Measurements from ENCODE around the gene LYPLA2.

The LYPLA2 gene

GRCh38 chr1:23790696-23791515, at the start of gene LYPLA2:
Gene LYPLA2 (plus strand): TSS chr1:23791145. CDS start chr1:23792683, 1,538 bp downstream.
- DNase-seq (ENCODE audit: low spot score), result peak; percentile 76

- no peak for DNase-seq (ENCODE audit: low spot score)
These were observed 49.3 kb upstream of the LYPLA2 start for GRCh38 chr1:23741609-23742008.

GRCh38 chr1:23742670-23743286, 48.2 kb upstream of the LYPLA2 start:
- no peak for DNase-seq (ENCODE audit: low spot score)

GRCh38 chr1:23743287-23744152, 47.4 kb upstream of the LYPLA2 start, which contains the start of gene ELOA:
Gene ELOA (plus strand): TSS chr1:23743471. CDS start chr1:23743504, 33 bp downstream.
- DNase-seq (ENCODE audit: low spot score), result peak; percentile 37

- peak; percentile 60 for DNase-seq (ENCODE audit: low spot score)
These were observed 45.4 kb upstream of the LYPLA2 start for GRCh38 chr1:23745515-23745914.

GRCh38 chr1:23748016-23748415, 42.9 kb upstream of the LYPLA2 start:
- DNase-seq (ENCODE audit: low spot score), result no peak

GRCh38 chr1:23751050-23751814, 39.7 kb upstream of the LYPLA2 start:
- peak; percentile 67 for DNase-seq (ENCODE audit: low spot score)

GRCh38 chr1:23751815-23752200, 39.1 kb upstream of the LYPLA2 start:
- DNase-seq (ENCODE audit: low spot score), result no peak

GRCh38 chr1:23752909-23753308, 38.0 kb upstream of the LYPLA2 start:
- no peak for DNase-seq (ENCODE audit: low spot score)

GRCh38 chr1:23756676-23757075, 34.3 kb upstream of the LYPLA2 start:
- no peak for DNase-seq (ENCODE audit: low spot score)

- DNase-seq (ENCODE audit: low spot score), result no peak
These were observed 33.1 kb upstream of the LYPLA2 start for GRCh38 chr1:23757812-23758211.

GRCh38 chr1:23759277-23759676, 31.7 kb upstream of the LYPLA2 start:
- no peak for DNase-seq (ENCODE audit: low spot score)

- DNase-seq (ENCODE audit: low spot score), result no peak
These were observed 27.8 kb upstream of the LYPLA2 start for GRCh38 chr1:23763041-23763577.

GRCh38 chr1:23768733-23769132, 22.2 kb upstream of the LYPLA2 start:
- DNase-seq (ENCODE audit: low spot score), result no peak

GRCh38 chr1:23772049-23772853, 18.7 kb upstream of the LYPLA2 start:
- peak; percentile 92 for DNase-seq (ENCODE audit: low spot score)

- no peak for DNase-seq (ENCODE audit: low spot score)
These were observed 18.1 kb upstream of the LYPLA2 start for GRCh38 chr1:23772854-23773242.

GRCh38 chr1:23774174-23774880, 16.6 kb upstream of the LYPLA2 start:
- DNase-seq (ENCODE audit: low spot score), result peak; percentile 34

- DNase-seq (ENCODE audit: low spot score), result peak; percentile 65
These were observed 14.7 kb upstream of the LYPLA2 start for GRCh38 chr1:23776217-23776616.

- peak; percentile 95 for DNase-seq (ENCODE audit: low spot score)
These were observed 12.7 kb upstream of the LYPLA2 start, which contains the start of gene PITHD1 for GRCh38 chr1:23777979-23778814. Gene PITHD1 (plus strand): TSS chr1:23778418. CDS start chr1:23778516, 98 bp downstream.
